ENCODE data around the gene NRIP1.

DNA sequence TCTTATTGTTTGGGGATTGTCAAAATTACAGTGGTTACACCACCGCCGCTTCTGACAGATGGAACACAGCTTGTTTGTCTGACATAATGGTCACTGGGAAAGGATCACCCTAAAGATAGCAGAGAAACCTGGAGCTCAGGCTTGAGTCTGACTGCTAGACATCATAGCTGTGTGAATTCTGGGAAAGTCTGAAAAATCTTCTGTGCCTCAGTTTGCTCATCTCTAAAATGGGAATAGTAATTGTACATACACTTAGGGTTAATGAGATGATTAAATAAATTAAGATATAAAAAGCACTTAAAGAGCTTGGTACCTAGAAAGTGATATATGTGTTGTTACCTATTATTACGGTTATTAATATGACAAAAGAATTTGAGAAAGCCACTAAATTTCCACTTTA, 39.7 kb upstream of the NRIP1 start:
- TF ChIP-seq, protein P1, sequence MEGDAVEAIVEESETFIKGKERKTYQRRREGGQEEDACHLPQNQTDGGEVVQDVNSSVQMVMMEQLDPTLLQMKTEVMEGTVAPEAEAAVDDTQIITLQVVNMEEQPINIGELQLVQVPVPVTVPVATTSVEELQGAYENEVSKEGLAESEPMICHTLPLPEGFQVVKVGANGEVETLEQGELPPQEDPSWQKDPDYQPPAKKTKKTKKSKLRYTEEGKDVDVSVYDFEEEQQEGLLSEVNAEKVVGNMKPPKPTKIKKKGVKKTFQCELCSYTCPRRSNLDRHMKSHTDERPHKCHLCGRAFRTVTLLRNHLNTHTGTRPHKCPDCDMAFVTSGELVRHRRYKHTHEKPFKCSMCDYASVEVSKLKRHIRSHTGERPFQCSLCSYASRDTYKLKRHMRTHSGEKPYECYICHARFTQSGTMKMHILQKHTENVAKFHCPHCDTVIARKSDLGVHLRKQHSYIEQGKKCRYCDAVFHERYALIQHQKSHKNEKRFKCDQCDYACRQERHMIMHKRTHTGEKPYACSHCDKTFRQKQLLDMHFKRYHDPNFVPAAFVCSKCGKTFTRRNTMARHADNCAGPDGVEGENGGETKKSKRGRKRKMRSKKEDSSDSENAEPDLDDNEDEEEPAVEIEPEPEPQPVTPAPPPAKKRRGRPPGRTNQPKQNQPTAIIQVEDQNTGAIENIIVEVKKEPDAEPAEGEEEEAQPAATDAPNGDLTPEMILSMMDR (IDR thresholded peaks at IDR 0.05): no peak
- no peak for TF ChIP-seq POLR2A (IDR thresholded peaks at IDR 0.05)

Measured in uterus (tissue), 2 donors.